WTC11 (cell line): ENCODE results near the gene SCN3A.

ENCODE experiments used
- FOXK1 ChIP-seq: sonication (generic); formaldehyde crosslinking; IDR thresholded peaks from 2 replicates; pipeline ENCODE4 v1.8.0; 2022; ENCODE audit warnings: mild to moderate bottlenecking, moderate library complexity, missing genetic modification reagents
- TF ChIP-seq, protein P1 (sequence below): fragments of 200-600 bp; IDR thresholded peaks from 2 replicates; pipeline ENCODE4 v1.8.0; 2022; ENCODE audit warnings: antibody characterized with exemption
- TF ChIP-seq, protein P2 (sequence below): fragments of 250-450 bp; sonication (Bioruptor Pico); IDR thresholded peaks from 2 replicates; pipeline ENCODE4 v1.8.0; 2021; ENCODE audit warnings: mild to moderate bottlenecking
- TF ChIP-seq, protein P3 (sequence below): sonication (generic); formaldehyde crosslinking; conservative IDR thresholded peaks from 2 replicates; pipeline ENCODE4 v1.8.1; 2023; ENCODE audit warnings: mild to moderate bottlenecking, low read depth, missing genetic modification reagents, moderate library complexity

DNA sequence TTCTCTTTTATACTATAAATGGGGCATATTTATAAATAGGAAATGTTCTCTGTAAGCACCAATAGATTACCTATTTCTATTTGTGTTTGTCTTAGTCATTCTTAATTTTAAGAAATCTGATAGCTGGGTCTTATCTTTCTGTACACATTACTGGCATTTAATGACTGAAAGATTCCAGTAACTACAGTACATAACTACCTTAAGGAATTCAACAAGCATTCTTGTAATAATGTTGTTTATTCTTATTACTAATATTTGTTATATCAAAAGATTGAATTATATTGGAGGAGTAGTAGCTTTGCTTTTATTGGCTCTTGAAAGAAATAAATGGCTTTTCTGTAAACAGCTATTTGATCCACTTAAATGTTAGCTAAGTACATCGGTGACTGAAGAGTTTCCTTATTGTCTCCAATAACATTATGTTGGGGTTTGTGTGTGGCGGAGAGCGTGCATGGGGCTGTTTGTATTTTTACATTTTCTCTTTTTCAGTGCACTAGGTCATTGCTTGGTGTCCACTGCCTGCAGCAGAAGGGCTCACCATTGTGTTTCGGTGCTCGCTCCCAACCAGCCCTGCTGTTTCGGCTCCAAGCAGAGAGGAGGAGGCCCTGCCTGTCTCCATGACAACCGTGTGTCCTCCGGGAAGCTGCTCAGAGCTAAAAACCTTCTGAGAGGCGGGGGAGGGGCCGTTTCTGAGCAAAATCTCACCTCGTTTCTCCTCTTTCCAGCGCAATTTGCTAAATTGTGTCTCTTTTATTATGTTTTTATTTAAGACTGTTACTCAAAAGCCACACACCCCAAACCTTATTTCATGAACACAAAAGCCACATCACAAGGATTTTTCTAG is 136.0 kb downstream of the SCN3A start:
- TF ChIP-seq, protein P1, sequence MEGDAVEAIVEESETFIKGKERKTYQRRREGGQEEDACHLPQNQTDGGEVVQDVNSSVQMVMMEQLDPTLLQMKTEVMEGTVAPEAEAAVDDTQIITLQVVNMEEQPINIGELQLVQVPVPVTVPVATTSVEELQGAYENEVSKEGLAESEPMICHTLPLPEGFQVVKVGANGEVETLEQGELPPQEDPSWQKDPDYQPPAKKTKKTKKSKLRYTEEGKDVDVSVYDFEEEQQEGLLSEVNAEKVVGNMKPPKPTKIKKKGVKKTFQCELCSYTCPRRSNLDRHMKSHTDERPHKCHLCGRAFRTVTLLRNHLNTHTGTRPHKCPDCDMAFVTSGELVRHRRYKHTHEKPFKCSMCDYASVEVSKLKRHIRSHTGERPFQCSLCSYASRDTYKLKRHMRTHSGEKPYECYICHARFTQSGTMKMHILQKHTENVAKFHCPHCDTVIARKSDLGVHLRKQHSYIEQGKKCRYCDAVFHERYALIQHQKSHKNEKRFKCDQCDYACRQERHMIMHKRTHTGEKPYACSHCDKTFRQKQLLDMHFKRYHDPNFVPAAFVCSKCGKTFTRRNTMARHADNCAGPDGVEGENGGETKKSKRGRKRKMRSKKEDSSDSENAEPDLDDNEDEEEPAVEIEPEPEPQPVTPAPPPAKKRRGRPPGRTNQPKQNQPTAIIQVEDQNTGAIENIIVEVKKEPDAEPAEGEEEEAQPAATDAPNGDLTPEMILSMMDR, result no peak
- TF ChIP-seq, protein P2, sequence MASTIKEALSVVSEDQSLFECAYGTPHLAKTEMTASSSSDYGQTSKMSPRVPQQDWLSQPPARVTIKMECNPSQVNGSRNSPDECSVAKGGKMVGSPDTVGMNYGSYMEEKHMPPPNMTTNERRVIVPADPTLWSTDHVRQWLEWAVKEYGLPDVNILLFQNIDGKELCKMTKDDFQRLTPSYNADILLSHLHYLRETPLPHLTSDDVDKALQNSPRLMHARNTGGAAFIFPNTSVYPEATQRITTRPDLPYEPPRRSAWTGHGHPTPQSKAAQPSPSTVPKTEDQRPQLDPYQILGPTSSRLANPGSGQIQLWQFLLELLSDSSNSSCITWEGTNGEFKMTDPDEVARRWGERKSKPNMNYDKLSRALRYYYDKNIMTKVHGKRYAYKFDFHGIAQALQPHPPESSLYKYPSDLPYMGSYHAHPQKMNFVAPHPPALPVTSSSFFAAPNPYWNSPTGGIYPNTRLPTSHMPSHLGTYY (CRISPR knock-in tag), result no peak
- TF ChIP-seq FOXK1 (CRISPR knock-in tag), result no peak
- TF ChIP-seq, protein P3, sequence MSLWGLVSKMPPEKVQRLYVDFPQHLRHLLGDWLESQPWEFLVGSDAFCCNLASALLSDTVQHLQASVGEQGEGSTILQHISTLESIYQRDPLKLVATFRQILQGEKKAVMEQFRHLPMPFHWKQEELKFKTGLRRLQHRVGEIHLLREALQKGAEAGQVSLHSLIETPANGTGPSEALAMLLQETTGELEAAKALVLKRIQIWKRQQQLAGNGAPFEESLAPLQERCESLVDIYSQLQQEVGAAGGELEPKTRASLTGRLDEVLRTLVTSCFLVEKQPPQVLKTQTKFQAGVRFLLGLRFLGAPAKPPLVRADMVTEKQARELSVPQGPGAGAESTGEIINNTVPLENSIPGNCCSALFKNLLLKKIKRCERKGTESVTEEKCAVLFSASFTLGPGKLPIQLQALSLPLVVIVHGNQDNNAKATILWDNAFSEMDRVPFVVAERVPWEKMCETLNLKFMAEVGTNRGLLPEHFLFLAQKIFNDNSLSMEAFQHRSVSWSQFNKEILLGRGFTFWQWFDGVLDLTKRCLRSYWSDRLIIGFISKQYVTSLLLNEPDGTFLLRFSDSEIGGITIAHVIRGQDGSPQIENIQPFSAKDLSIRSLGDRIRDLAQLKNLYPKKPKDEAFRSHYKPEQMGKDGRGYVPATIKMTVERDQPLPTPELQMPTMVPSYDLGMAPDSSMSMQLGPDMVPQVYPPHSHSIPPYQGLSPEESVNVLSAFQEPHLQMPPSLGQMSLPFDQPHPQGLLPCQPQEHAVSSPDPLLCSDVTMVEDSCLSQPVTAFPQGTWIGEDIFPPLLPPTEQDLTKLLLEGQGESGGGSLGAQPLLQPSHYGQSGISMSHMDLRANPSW (CRISPR knock-in tag), result no peak
